Measurements from ENCODE around the gene FRMPD1.

The FRMPD1 gene

GRCh38 chr9:37626708-37627292 is 24.0 kb upstream of the FRMPD1 start:
- DNase-seq: no peak

- no peak for DNase-seq
Observed at GRCh38 chr9:37632479-37632878, 18.3 kb upstream of the FRMPD1 start.

- no peak for DNase-seq
Observed at GRCh38 chr9:37635808-37636207, 14.9 kb upstream of the FRMPD1 start.

- DNase-seq: no peak
Observed at GRCh38 chr9:37636511-37637448, 14.0 kb upstream of the FRMPD1 start.

- DNase-seq: no peak
Observed at GRCh38 chr9:37639109-37639762, 11.5 kb upstream of the FRMPD1 start.

- no peak for DNase-seq
Observed at GRCh38 chr9:37639841-37640240, 10.9 kb upstream of the FRMPD1 start.

GRCh38 chr9:37640246-37640645 is 10.5 kb upstream of the FRMPD1 start:
- no peak for DNase-seq

- no peak for DNase-seq
Observed at GRCh38 chr9:37641331-37641730, 9.4 kb upstream of the FRMPD1 start.

GRCh38 chr9:37643214-37643613 is 7.5 kb upstream of the FRMPD1 start:
- DNase-seq: no peak

- DNase-seq: no peak
Observed at GRCh38 chr9:37645903-37646506, 4.7 kb upstream of the FRMPD1 start.

GRCh38 chr9:37650299-37650872 is 368 bp upstream of the FRMPD1 start:
- DNase-seq: no peak

- DNase-seq: no peak
Observed at GRCh38 chr9:37652261-37652660, 1.5 kb downstream of the FRMPD1 start.

- DNase-seq: no peak
Observed at GRCh38 chr9:37653385-37653784, 2.6 kb downstream of the FRMPD1 start.

GRCh38 chr9:37656936-37657335 is 6.2 kb downstream of the FRMPD1 start:
- no peak for DNase-seq

- no peak for DNase-seq
Observed at GRCh38 chr9:37660691-37661090, 9.9 kb downstream of the FRMPD1 start.

GRCh38 chr9:37663926-37664325 is 13.2 kb downstream of the FRMPD1 start:
- no peak for DNase-seq

GRCh38 chr9:37667706-37668105 is 17.0 kb downstream of the FRMPD1 start:
- DNase-seq: no peak

GRCh38 chr9:37668116-37668601 is 17.4 kb downstream of the FRMPD1 start:
- no peak for DNase-seq

GRCh38 chr9:37669232-37669631 is 18.5 kb downstream of the FRMPD1 start:
- DNase-seq: no peak

- no peak for DNase-seq
Observed at GRCh38 chr9:37675661-37676060, 24.9 kb downstream of the FRMPD1 start.

- no peak for DNase-seq
Observed at GRCh38 chr9:37676411-37676830, 25.7 kb downstream of the FRMPD1 start.

- DNase-seq: no peak
Observed at GRCh38 chr9:37677435-37677834, 26.7 kb downstream of the FRMPD1 start.

- no peak for DNase-seq
Observed at GRCh38 chr9:37678789-37679273, 28.1 kb downstream of the FRMPD1 start.
